ENCODE data around the gene BSN. TPM values are rescaled to one million over a fixed set of nuclear protein-coding genes. Genes with fewer than 3 reads are reported as not detected.

Gene BSN
- polyA plus RNA-seq, 1 donor (not counting 4 experiments of a cell fraction or from before 2014, with no cell fraction given), result under 0.01 TPM

- Histone ChIP-seq H2AFZ (ENCODE audit: control insufficient read depth, low read length) (no peak overlapping the region), H3K79me2 (ENCODE audit: control insufficient read depth, insufficient read depth, low read length) (no peaks in the 10 kb centered on the region), H4K20me1 (ENCODE audit: control insufficient read depth, extremely low read depth, insufficient read depth, low read length) (no peaks in the 10 kb centered on the region), H3K4me1 (ENCODE audit: control insufficient read depth, extremely low read depth, insufficient read depth, low read length) (peaks cover 14% of the 10 kb centered on the region), H3K9ac (ENCODE audit: control insufficient read depth, extremely low read depth, insufficient read depth, low read length) (no peak overlapping the region), H3K27me3 (ENCODE audit: control insufficient read depth, extremely low read depth, insufficient read depth, low read length) (no peaks in the 10 kb centered on the region), H3K4me3 (ENCODE audit: control insufficient read depth in 2 of 3, extremely low read depth in 1 of 3, insufficient read depth in 2 of 3, low read depth in 1 of 3, low read length in 3 of 3) (no peak overlapping the region), H3K27ac (ENCODE audit: control insufficient read depth, insufficient read depth, low read length) (no peak overlapping the region), H3K9me1 (ENCODE audit: control insufficient read depth, extremely low read depth, insufficient read depth, low read length) (no peaks in the 10 kb centered on the region), H3K36me3 (ENCODE audit: control insufficient read depth in 2 of 2, extremely low read depth in 1 of 2, insufficient read depth in 2 of 2, low read length in 2 of 2) (no peaks in the 10 kb centered on the region), H3K9me3 (ENCODE audit: control insufficient read depth, low read depth, low read length) (no peaks in the 10 kb centered on the region), H3K4me2 (ENCODE audit: control insufficient read depth, extremely low read depth, insufficient read depth, low read depth, low read length) (no peak overlapping the region)
- FAIRE-seq, result no peak
- no peak for DNase-seq (ENCODE audit: low read depth, low spot score)
- TF ChIP-seq, protein P1, sequence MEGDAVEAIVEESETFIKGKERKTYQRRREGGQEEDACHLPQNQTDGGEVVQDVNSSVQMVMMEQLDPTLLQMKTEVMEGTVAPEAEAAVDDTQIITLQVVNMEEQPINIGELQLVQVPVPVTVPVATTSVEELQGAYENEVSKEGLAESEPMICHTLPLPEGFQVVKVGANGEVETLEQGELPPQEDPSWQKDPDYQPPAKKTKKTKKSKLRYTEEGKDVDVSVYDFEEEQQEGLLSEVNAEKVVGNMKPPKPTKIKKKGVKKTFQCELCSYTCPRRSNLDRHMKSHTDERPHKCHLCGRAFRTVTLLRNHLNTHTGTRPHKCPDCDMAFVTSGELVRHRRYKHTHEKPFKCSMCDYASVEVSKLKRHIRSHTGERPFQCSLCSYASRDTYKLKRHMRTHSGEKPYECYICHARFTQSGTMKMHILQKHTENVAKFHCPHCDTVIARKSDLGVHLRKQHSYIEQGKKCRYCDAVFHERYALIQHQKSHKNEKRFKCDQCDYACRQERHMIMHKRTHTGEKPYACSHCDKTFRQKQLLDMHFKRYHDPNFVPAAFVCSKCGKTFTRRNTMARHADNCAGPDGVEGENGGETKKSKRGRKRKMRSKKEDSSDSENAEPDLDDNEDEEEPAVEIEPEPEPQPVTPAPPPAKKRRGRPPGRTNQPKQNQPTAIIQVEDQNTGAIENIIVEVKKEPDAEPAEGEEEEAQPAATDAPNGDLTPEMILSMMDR (optimal IDR thresholded peaks at IDR 0.05 in 1 of 3, IDR thresholded peaks at IDR 0.05 in 1 of 3, conservative IDR thresholded peaks at IDR 0.05 in 1 of 3; ENCODE audit: extremely low read depth in 1 of 3, insufficient read depth in 2 of 3, low read length in 3 of 3), result no peak
- no peak for TF ChIP-seq EZH2 (IDR thresholded peaks at IDR 0.05; ENCODE audit: low read length)
- dilution Hi-C loops (cut with MboI; ENCODE audit: extremely low pct_ligation_motif_present, low sequenced_read_pairs), result no loop called here
Observed at GRCh38 chr3:49601358-49602048, 47.2 kb downstream of the BSN start.

DNA sequence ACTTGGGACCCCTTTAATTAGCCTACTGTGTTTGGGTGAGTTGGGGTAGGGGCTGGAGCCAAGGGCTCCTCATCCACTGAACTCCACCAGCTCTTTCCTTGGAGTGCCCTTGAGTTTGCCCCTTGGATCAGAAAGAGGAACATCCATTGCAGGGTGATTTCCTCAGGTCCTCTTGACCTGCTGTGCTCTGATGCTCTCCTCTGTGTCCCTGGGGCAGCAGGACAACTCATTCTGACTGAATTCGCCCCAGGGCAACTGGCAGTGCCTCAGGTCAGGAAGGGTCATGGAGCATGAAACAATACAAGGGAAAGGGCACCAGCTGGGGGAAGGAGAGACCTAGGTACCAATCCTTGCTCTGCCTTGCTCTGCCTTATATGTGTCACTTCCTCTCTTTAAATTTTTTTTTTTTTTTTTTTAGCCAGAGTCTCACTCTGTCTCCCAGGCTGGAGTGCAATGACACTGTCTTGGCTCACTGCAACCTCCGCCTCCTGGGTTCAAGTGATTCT is 47.8 kb downstream of the BSN start:
- dilution Hi-C loops (cut with MboI; ENCODE audit: extremely low pct_ligation_motif_present, low sequenced_read_pairs), result no loop called here
- Histone ChIP-seq H2AFZ (ENCODE audit: control insufficient read depth, low read length) (no peak overlapping the region), H3K4me3 (ENCODE audit: control insufficient read depth in 2 of 3, extremely low read depth in 1 of 3, insufficient read depth in 2 of 3, low read depth in 1 of 3, low read length in 3 of 3) (no peak overlapping the region), H4K20me1 (ENCODE audit: control insufficient read depth, extremely low read depth, insufficient read depth, low read length) (no peaks in the 10 kb centered on the region), H3K36me3 (ENCODE audit: control insufficient read depth in 2 of 2, extremely low read depth in 1 of 2, insufficient read depth in 2 of 2, low read length in 2 of 2) (no peaks in the 10 kb centered on the region), H3K27me3 (ENCODE audit: control insufficient read depth, extremely low read depth, insufficient read depth, low read length) (no peaks in the 10 kb centered on the region), H3K9me3 (ENCODE audit: control insufficient read depth, low read depth, low read length) (no peaks in the 10 kb centered on the region), H3K9ac (ENCODE audit: control insufficient read depth, extremely low read depth, insufficient read depth, low read length) (no peak overlapping the region), H3K4me2 (ENCODE audit: control insufficient read depth, extremely low read depth, insufficient read depth, low read depth, low read length) (no peak overlapping the region), H3K27ac (ENCODE audit: control insufficient read depth, insufficient read depth, low read length) (no peak overlapping the region), H3K9me1 (ENCODE audit: control insufficient read depth, extremely low read depth, insufficient read depth, low read length) (no peaks in the 10 kb centered on the region), H3K4me1 (ENCODE audit: control insufficient read depth, extremely low read depth, insufficient read depth, low read length) (peaks cover 15% of the 10 kb centered on the region), H3K79me2 (ENCODE audit: control insufficient read depth, insufficient read depth, low read length) (no peaks in the 10 kb centered on the region)
- TF ChIP-seq, protein P1 (optimal IDR thresholded peaks at IDR 0.05 in 1 of 3, IDR thresholded peaks at IDR 0.05 in 1 of 3, conservative IDR thresholded peaks at IDR 0.05 in 1 of 3; ENCODE audit: extremely low read depth in 1 of 3, insufficient read depth in 2 of 3, low read length in 3 of 3), result no peak
- TF ChIP-seq EZH2 (IDR thresholded peaks at IDR 0.05; ENCODE audit: low read length), result no peak
- FAIRE-seq (peak; percentile 29), DNase-seq (ENCODE audit: low read depth, low spot score) (no peak)
